ENCODE measurements around the gene FOXO6.

The FOXO6 gene

GRCh38 chr1:41367288-41367642, 6.0 kb downstream of the FOXO6 start:
- no peak overlapping the region for H3K9ac ChIP-seq (ENCODE audit: low read depth in 1 of 2, low read length in 2 of 2)
- H3K4me1 ChIP-seq (ENCODE audit: control insufficient read depth in 2 of 2, insufficient read depth in 2 of 2, low read length in 2 of 2), result peaks cover 18 to 25% of the 10 kb centered on the region in 2 donors

DNA sequence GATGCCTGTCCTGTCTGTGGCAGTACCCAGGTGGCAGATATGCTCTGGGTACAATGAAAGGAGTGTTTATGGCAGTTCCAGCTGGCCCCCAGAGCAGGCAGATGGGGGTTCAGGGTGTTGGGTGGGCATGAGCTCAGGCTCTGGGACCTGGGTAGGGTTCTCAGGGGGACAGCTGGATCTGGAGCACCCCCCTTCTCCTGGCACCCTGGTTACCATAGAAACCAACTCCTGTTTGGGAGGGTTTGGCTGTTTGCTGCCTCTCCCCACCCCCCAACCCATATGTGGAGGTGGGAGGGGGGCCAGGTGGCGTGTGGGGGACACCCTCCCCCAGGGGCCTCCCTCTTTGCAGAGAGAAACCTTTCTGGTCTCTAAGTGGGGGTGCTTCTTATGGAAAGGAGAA, 7.1 kb downstream of the FOXO6 start:
- no peak overlapping the region for H3K4me3 ChIP-seq (ENCODE audit: low read length in 2 of 2)
- H3K27me3 ChIP-seq (ENCODE audit: control insufficient read depth in 2 of 2, insufficient read depth in 2 of 2, low read length in 2 of 2), result peaks cover 0 to 8% of the 10 kb centered on the region in 2 donors
- H3K9ac ChIP-seq (ENCODE audit: low read depth in 1 of 2, low read length in 2 of 2), result no peak overlapping the region
- peaks cover 19% of the 10 kb centered on the region in 2 donors for H3K4me1 ChIP-seq (ENCODE audit: control insufficient read depth in 2 of 2, insufficient read depth in 2 of 2, low read length in 2 of 2)
- no peaks in the 10 kb centered on the region for H3K36me3 ChIP-seq (ENCODE audit: control insufficient read depth in 2 of 2, insufficient read depth in 2 of 2, low read length in 2 of 2)
- no peak overlapping the region for H3K27ac ChIP-seq (ENCODE audit: low read depth in 2 of 2, low read length in 2 of 2)
- H3K9me3 ChIP-seq (ENCODE audit: control insufficient read depth in 2 of 2, low read length in 2 of 2), result no peaks in the 10 kb centered on the region

More at GRCh38 chr1:41367288-41367642, 6.0 kb downstream of the FOXO6 start:
- Histone ChIP-seq H3K27me3 (ENCODE audit: control insufficient read depth in 2 of 2, insufficient read depth in 2 of 2, low read length in 2 of 2) (peaks cover 7 to 17% of the 10 kb centered on the region in 2 donors), H3K27ac (ENCODE audit: low read depth in 2 of 2, low read length in 2 of 2) (no peak overlapping the region), H3K36me3 (ENCODE audit: control insufficient read depth in 2 of 2, insufficient read depth in 2 of 2, low read length in 2 of 2) (no peaks in the 10 kb centered on the region), H3K9me3 (ENCODE audit: control insufficient read depth in 2 of 2, low read length in 2 of 2) (no peaks in the 10 kb centered on the region), H3K4me3 (ENCODE audit: low read length in 2 of 2) (no peak overlapping the region)

DNA sequence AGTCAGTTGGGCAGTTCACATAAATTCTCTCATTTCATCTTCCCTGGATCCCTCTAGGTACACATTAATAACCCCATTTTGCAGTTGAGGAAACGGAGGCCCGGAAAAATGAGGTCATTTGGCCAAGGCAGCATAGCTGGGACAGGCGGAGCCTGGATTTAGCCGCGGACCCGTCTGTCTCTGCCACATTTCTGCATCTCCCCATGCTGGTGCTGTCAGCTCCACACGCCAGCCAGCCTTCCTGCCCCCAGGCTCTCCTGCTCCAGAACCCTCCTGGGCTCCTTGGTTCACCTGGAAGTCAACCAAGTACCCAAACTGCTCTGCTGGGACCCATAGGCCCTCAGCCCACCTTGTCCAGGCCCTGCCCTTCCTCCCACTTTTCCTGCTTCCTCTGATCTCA, 7.6 kb downstream of the FOXO6 start:
- Histone ChIP-seq H3K4me1 (ENCODE audit: control insufficient read depth in 2 of 2, insufficient read depth in 2 of 2, low read length in 2 of 2) (peaks cover 19% of the 10 kb centered on the region in 2 donors), H3K36me3 (ENCODE audit: control insufficient read depth in 2 of 2, insufficient read depth in 2 of 2, low read length in 2 of 2) (no peaks in the 10 kb centered on the region), H3K27me3 (ENCODE audit: control insufficient read depth in 2 of 2, insufficient read depth in 2 of 2, low read length in 2 of 2) (peaks cover 0 to 7% of the 10 kb centered on the region in 2 donors), H3K27ac (ENCODE audit: low read depth in 2 of 2, low read length in 2 of 2) (no peak overlapping the region), H3K9ac (ENCODE audit: low read depth in 1 of 2, low read length in 2 of 2) (no peak overlapping the region), H3K4me3 (ENCODE audit: low read length in 2 of 2) (no peak overlapping the region), H3K9me3 (ENCODE audit: control insufficient read depth in 2 of 2, low read length in 2 of 2) (no peaks in the 10 kb centered on the region)

- no peak overlapping the region for H3K27ac ChIP-seq (ENCODE audit: low read depth in 2 of 2, low read length in 2 of 2)
- peaks cover 19% of the 10 kb centered on the region in 2 donors for H3K4me1 ChIP-seq (ENCODE audit: control insufficient read depth in 2 of 2, insufficient read depth in 2 of 2, low read length in 2 of 2)
- no peak overlapping the region for H3K4me3 ChIP-seq (ENCODE audit: low read length in 2 of 2)
- peaks cover 0 to 7% of the 10 kb centered on the region in 2 donors for H3K27me3 ChIP-seq (ENCODE audit: control insufficient read depth in 2 of 2, insufficient read depth in 2 of 2, low read length in 2 of 2)
- H3K36me3 ChIP-seq (ENCODE audit: control insufficient read depth in 2 of 2, insufficient read depth in 2 of 2, low read length in 2 of 2), result no peaks in the 10 kb centered on the region
- no peak overlapping the region for H3K9ac ChIP-seq (ENCODE audit: low read depth in 1 of 2, low read length in 2 of 2)
- H3K9me3 ChIP-seq (ENCODE audit: control insufficient read depth in 2 of 2, low read length in 2 of 2), result no peaks in the 10 kb centered on the region
These were observed 8.3 kb downstream of the FOXO6 start for GRCh38 chr1:41369531-41369930.

DNA sequence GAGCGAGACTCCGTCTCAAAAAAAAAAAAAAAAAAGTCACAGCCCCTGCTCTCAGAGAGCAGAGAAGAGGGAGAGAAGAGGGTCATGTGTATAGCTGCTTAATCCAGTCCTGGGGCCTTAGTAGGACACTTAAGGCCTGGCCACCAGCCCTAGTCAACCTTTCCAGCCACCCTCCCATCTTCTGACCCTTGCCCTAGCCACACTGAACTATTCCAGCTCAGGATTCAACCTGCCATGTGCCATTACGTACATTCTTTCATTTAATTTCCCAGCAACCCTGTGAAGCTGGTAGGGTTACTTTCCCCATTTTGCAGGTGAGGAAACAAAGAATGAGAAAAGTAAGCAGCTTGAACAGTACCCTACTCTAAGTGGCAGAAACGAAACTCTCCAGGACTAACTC, 9.0 kb downstream of the FOXO6 start:
- H3K4me1 ChIP-seq (ENCODE audit: control insufficient read depth in 2 of 2, insufficient read depth in 2 of 2, low read length in 2 of 2), result peaks cover 19% of the 10 kb centered on the region in 2 donors
- H3K27ac ChIP-seq (ENCODE audit: low read depth in 2 of 2, low read length in 2 of 2), result no peak overlapping the region
- H3K9me3 ChIP-seq (ENCODE audit: control insufficient read depth in 2 of 2, low read length in 2 of 2), result no peaks in the 10 kb centered on the region
- peaks cover 0 to 7% of the 10 kb centered on the region in 2 donors for H3K27me3 ChIP-seq (ENCODE audit: control insufficient read depth in 2 of 2, insufficient read depth in 2 of 2, low read length in 2 of 2)
- no peak overlapping the region for H3K4me3 ChIP-seq (ENCODE audit: low read length in 2 of 2)
- no peak overlapping the region for H3K9ac ChIP-seq (ENCODE audit: low read depth in 1 of 2, low read length in 2 of 2)
- H3K36me3 ChIP-seq (ENCODE audit: control insufficient read depth in 2 of 2, insufficient read depth in 2 of 2, low read length in 2 of 2), result no peaks in the 10 kb centered on the region

DNA sequence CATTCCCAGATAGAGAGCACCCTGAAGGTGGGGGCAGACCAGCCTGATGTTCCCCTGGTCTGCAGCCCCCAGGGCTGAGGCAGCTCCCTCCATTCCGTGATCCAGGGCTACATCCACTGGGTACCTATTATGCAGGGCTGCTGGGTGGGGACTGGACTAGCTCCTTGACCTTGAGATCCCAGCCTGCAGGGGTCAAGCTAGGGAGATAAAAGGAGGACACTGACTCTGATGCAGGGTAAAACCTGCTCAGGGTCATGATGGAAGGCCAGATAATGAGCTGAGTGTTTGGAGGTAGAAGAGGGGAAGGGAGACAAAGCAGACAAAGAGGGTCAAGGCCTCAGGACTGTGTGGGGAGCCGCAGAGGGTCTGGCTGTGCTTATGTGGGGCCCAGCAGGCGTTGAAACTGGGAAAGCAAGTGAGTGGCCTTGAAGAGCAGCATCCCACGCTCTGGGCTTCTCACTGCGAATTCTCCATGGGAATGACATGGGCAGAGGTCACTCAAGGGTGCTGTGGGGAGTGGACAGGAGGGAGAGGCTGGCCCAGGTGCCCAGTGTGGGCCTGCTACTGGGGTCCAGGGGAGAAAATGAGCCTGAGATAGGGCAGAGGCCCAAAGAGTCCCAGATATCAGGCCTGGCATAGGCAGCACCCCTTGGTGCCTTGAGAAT, 9.7 kb downstream of the FOXO6 start:
- Histone ChIP-seq H3K4me3 (ENCODE audit: low read length in 2 of 2) (no peak overlapping the region), H3K9ac (ENCODE audit: low read depth in 1 of 2, low read length in 2 of 2) (no peak overlapping the region), H3K27ac (ENCODE audit: low read depth in 2 of 2, low read length in 2 of 2) (no peak overlapping the region), H3K4me1 (ENCODE audit: control insufficient read depth in 2 of 2, insufficient read depth in 2 of 2, low read length in 2 of 2) (peaks cover 16 to 19% of the 10 kb centered on the region in 2 donors), H3K27me3 (ENCODE audit: control insufficient read depth in 2 of 2, insufficient read depth in 2 of 2, low read length in 2 of 2) (peaks cover 0 to 7% of the 10 kb centered on the region in 2 donors), H3K36me3 (ENCODE audit: control insufficient read depth in 2 of 2, insufficient read depth in 2 of 2, low read length in 2 of 2) (no peaks in the 10 kb centered on the region), H3K9me3 (ENCODE audit: control insufficient read depth in 2 of 2, low read length in 2 of 2) (no peaks in the 10 kb centered on the region)

DNA sequence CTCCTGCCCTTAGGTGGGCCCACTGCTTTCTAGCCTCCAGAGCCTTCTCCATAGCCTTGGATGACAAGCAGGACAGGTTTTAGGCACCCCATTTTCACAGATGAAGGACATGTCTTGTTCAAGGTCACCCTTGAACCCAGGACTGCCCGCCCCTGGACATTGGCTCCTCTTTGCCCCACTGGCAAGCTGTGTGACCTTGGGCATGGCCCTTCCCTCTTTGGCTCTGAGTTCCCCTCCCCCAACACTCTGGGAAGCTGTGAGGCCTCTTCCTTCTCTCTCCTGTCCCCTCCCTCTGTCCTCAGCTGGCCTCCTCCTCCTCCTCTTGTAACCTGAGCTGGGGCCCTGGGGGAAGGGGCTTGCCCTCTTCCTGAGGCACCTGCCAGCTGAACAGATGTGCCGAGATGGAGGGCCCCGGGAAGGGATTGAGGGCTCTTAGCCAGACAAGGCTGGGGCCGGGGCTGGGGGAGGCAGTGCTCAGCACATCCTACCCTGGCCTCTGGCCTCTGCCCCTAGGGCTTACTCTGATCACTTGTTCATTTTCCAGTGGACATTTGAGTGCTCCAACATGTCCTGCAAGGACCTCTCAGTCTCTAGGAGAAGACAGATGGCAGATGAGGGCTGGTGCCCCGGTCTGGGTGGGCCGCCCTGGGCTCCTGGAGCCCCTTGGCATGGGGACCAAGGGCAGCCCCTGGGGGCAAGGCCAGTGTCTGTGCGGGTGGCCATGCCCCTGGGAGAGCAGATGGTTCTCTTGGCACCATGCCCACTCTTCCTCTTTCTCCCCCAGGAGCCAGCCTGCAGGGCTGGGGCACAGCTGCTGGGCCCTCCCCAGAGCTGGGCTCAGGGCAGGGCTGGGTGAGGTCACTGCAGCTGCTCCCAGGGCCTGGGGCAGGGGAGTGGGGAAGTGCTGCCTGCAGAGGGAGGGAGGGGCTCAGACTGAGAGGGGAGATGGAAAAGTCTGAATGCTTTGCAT, 10.7 kb downstream of the FOXO6 start:
- no peaks in the 10 kb centered on the region for H3K36me3 ChIP-seq (ENCODE audit: control insufficient read depth in 2 of 2, insufficient read depth in 2 of 2, low read length in 2 of 2)
- no peak overlapping the region for H3K9ac ChIP-seq (ENCODE audit: low read depth in 1 of 2, low read length in 2 of 2)
- no peak overlapping the region for H3K27ac ChIP-seq (ENCODE audit: low read depth in 2 of 2, low read length in 2 of 2)

GRCh38 chr1:41372600-41372993, 11.4 kb downstream of the FOXO6 start:
- no peak overlapping the region for H3K4me3 ChIP-seq (ENCODE audit: low read length in 2 of 2)
- no peaks in the 10 kb centered on the region for H3K36me3 ChIP-seq (ENCODE audit: control insufficient read depth in 2 of 2, insufficient read depth in 2 of 2, low read length in 2 of 2)
- no peaks in the 10 kb centered on the region for H3K27me3 ChIP-seq (ENCODE audit: control insufficient read depth in 2 of 2, insufficient read depth in 2 of 2, low read length in 2 of 2)
- H3K9me3 ChIP-seq (ENCODE audit: control insufficient read depth in 2 of 2, low read length in 2 of 2), result no peaks in the 10 kb centered on the region
- no peak overlapping the region for H3K9ac ChIP-seq (ENCODE audit: low read depth in 1 of 2, low read length in 2 of 2)
- peaks cover 8 to 10% of the 10 kb centered on the region in 2 donors for H3K4me1 ChIP-seq (ENCODE audit: control insufficient read depth in 2 of 2, insufficient read depth in 2 of 2, low read length in 2 of 2)
- H3K27ac ChIP-seq (ENCODE audit: low read depth in 2 of 2, low read length in 2 of 2), result no peak overlapping the region

More for the DNA sequence above, 10.7 kb downstream of the FOXO6 start:
- Histone ChIP-seq H3K27me3 (ENCODE audit: control insufficient read depth in 2 of 2, insufficient read depth in 2 of 2, low read length in 2 of 2) (peaks cover 0 to 5% of the 10 kb centered on the region in 2 donors), H3K9me3 (ENCODE audit: control insufficient read depth in 2 of 2, low read length in 2 of 2) (no peaks in the 10 kb centered on the region), H3K4me3 (ENCODE audit: low read length in 2 of 2) (no peak overlapping the region), H3K4me1 (ENCODE audit: control insufficient read depth in 2 of 2, insufficient read depth in 2 of 2, low read length in 2 of 2) (peaks cover 12 to 13% of the 10 kb centered on the region in 2 donors)

- no peak overlapping the region for H3K27ac ChIP-seq (ENCODE audit: low read depth in 2 of 2, low read length in 2 of 2)
- H3K36me3 ChIP-seq (ENCODE audit: control insufficient read depth in 2 of 2, insufficient read depth in 2 of 2, low read length in 2 of 2), result no peaks in the 10 kb centered on the region
- no peak overlapping the region for H3K9ac ChIP-seq (ENCODE audit: low read depth in 1 of 2, low read length in 2 of 2)
- H3K9me3 ChIP-seq (ENCODE audit: control insufficient read depth in 2 of 2, low read length in 2 of 2), result no peaks in the 10 kb centered on the region
- no peak overlapping the region for H3K4me3 ChIP-seq (ENCODE audit: low read length in 2 of 2)
- peaks cover 8 to 10% of the 10 kb centered on the region in 2 donors for H3K4me1 ChIP-seq (ENCODE audit: control insufficient read depth in 2 of 2, insufficient read depth in 2 of 2, low read length in 2 of 2)
- no peaks in the 10 kb centered on the region for H3K27me3 ChIP-seq (ENCODE audit: control insufficient read depth in 2 of 2, insufficient read depth in 2 of 2, low read length in 2 of 2)
These were observed 12.1 kb downstream of the FOXO6 start for GRCh38 chr1:41373373-41373772.

DNA sequence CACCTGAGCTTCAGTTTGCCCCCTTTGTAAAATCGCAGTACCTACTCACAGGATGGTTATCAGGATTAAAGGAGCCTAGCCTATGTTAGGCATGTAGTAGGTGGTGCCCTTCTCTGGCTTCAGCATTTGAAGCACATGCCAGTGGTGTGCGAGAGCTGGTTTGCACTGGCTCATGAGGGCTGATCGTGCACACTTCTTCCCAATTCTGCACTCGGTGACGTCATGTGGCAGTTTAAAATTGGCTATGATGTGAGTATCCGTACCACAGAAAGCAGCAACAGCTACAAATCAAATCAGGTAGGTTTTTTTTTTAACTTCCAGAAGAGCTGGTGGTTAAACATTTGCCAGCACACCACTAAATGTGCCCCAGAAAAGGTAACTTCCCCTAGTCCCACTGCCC, 13.5 kb downstream of the FOXO6 start:
- Histone ChIP-seq H3K4me1 (ENCODE audit: control insufficient read depth in 2 of 2, insufficient read depth in 2 of 2, low read length in 2 of 2) (peaks cover 8 to 10% of the 10 kb centered on the region in 2 donors), H3K9ac (ENCODE audit: low read depth in 1 of 2, low read length in 2 of 2) (no peak overlapping the region), H3K9me3 (ENCODE audit: control insufficient read depth in 2 of 2, low read length in 2 of 2) (no peaks in the 10 kb centered on the region), H3K4me3 (ENCODE audit: low read length in 2 of 2) (no peak overlapping the region), H3K27ac (ENCODE audit: low read depth in 2 of 2, low read length in 2 of 2) (no peak overlapping the region), H3K27me3 (ENCODE audit: control insufficient read depth in 2 of 2, insufficient read depth in 2 of 2, low read length in 2 of 2) (no peaks in the 10 kb centered on the region), H3K36me3 (ENCODE audit: control insufficient read depth in 2 of 2, insufficient read depth in 2 of 2, low read length in 2 of 2) (no peaks in the 10 kb centered on the region)

Data from mucosa of rectum (tissue), 2 donors.